Esophagus muscularis mucosa (tissue), 3 donors: ENCODE measurements around the gene LRRTM4.

Experiments
- POLR2AphosphoS5 ChIP-seq, 2 donors: sonication (generic); formaldehyde crosslinking; IDR thresholded peaks; one replicate each; pipeline ENCODE4 v1.6.1; 2017; ENCODE audit warnings: antibody characterized with exemption in 2 of 2
- TF ChIP-seq, protein P1 (sequence below), 3 experiments: fragments of 200-600 bp in 2 of 3; fragments of 450-650 bp in 1 of 3; sonication (generic) in 2 of 3; IDR thresholded peaks; one replicate each; pipeline ENCODE4 v1.5.1; 2017 to 2019; ENCODE audit warnings: antibody characterized with exemption in 3 of 3, mild to moderate bottlenecking in 2 of 3, moderate library complexity in 1 of 3

DNA sequence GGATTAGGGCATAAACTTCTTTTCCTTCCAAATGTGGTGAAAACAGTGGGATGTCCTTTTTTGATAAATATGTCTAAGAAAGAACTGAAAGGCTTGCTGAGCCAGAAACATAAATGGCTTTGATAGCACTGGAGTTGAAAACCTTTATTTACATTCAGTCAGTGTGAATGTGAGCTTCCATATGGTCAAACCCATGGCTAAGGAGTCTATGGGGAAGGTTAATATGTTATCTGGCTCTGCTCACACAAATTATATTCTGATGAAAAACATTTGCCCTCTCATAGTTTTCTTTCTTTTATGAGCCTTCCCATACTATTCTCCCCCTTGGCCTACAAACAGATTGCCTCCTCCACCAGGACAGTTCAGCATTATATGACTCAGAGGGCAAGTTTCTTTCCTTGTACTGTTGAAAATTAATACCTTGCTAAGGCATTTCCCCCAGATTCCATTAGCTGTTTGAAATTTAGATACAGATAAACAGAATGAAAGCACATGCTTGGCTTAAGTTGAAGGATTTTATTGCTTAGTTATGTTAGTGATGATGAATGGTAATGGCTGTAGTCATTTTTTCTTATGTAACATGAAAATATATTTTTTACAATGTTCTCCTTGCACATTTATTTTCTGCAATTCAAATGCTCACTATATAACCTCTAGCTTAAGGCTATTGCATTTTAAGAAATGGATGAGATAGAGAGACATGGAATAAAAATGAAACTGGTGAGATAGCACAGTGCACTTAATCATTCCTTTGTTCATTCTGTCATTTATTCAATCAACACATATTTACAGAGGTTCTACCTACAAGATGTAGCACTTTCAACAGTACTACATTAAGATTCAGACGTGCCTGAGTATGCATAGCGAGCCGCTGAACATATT is 544.1 kb downstream of the LRRTM4 start:
- TF ChIP-seq, protein P1, sequence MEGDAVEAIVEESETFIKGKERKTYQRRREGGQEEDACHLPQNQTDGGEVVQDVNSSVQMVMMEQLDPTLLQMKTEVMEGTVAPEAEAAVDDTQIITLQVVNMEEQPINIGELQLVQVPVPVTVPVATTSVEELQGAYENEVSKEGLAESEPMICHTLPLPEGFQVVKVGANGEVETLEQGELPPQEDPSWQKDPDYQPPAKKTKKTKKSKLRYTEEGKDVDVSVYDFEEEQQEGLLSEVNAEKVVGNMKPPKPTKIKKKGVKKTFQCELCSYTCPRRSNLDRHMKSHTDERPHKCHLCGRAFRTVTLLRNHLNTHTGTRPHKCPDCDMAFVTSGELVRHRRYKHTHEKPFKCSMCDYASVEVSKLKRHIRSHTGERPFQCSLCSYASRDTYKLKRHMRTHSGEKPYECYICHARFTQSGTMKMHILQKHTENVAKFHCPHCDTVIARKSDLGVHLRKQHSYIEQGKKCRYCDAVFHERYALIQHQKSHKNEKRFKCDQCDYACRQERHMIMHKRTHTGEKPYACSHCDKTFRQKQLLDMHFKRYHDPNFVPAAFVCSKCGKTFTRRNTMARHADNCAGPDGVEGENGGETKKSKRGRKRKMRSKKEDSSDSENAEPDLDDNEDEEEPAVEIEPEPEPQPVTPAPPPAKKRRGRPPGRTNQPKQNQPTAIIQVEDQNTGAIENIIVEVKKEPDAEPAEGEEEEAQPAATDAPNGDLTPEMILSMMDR (IDR thresholded peaks at IDR 0.05), result no peak
- TF ChIP-seq POLR2AphosphoS5 (IDR thresholded peaks at IDR 0.05), result no peak
